GM21515 (cell line): ENCODE results near the gene FOXC2.

ENCODE experiments used
- ATAC-seq: cut with Tn5 transposase; IDR thresholded peaks from one replicate; pipeline ENCODE4 v1.9.1; 2021; ENCODE audit not compliant: unreplicated experiment

Gene FOXC2

DNA sequence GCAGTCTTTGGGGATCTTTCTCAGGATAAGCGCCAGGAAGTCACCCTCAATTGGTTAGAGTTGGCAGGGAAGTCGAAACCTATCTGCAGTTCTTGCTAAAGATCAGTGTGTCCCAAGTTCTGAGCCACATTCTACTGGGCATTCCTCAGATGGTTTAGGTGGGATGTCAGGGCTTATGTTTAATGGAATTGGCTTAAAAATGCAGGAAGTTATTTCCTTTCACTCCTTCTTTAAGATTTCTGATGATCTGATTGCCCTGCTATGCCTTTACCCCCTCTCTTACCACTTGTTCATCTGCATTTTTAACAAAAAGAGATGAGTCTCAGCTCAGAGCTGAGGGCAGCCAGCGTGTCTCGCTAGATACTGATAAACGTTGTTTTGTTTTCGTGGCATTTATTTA is 42.5 kb downstream of the FOXC2 start:
- ATAC-seq = no peak

DNA sequence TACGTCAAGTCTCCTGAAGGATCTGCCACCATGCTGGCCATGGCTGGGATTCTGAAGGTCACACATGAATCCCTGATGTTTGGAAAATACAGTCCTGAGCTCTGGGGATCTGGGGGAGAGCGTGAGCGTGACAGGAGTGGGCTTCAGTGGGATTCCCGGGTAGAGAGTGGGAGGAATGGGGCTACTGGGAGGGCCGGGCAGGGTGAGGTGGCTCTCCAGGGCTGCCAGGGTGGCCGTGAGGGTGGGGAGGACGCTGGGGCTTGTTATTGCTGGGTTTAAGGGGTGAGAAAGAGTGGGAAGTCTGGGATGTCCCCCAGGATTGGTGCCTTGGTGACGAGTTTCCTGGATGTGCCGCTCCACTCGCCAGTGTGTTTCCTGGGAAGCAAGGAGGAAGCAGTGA is 43.0 kb downstream of the FOXC2 start:
- no peak for ATAC-seq

DNA sequence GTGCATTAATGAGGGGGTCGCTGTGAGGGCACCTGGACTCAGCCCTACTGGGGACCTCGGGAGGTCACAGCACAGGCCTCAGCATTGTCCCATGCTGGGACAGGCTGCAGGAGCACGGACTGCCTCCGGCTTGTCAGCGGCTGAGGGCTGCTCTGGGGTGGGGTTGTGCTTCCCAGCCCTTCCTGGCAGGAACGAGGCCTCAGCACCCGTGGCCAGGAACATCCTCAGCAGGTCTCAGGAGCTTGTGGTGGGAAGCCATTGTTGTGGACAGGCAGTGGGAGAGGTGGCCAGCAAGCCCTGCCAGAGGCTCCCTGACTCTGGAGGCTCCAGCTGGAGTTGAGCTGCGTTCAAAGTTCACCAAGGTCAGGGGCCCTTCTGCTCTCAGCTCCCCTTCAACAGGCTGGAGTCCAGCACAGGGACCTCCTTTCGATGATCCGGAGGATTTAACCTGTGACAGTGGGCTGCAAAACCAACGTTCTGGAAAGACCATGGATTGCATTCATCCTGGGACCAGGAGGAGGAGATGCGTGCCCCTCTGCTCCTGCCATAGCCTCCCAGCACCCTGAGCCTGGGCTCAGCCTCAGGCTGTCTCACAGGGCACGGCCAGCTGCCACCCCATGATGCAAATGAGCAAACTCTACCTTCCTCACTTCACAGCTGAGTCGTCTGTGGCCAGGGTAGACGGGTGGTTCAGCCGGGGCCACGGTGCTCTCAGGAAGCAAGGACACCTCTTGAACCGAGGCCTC is 44.3 kb downstream of the FOXC2 start:
- ATAC-seq = no peak

- ATAC-seq = no peak
These were observed 44.9 kb downstream of the FOXC2 start for GRCh38 chr16:86611525-86611855.

DNA sequence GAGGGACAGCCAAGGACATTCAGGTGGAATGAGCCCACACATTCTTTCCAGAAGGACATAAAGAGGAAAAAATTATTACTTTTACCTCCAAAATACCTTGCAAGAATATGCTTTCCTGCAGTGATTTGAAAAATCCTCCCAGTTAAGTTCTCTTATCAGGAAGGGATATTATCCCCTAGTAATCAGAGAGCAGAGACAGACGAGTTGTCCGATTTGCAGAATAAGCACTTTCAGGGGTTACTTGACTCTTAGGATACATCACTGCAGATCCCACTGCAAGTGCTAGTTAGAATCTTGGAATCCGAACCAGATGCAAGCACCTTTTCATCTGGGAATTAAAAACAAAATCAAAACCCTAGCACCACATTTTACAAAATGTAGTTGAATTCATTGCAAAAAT is 45.3 kb downstream of the FOXC2 start:
- ATAC-seq = no peak

GRCh38 chr16:86614699-86615098 is 48.1 kb downstream of the FOXC2 start:
- ATAC-seq = no peak

DNA sequence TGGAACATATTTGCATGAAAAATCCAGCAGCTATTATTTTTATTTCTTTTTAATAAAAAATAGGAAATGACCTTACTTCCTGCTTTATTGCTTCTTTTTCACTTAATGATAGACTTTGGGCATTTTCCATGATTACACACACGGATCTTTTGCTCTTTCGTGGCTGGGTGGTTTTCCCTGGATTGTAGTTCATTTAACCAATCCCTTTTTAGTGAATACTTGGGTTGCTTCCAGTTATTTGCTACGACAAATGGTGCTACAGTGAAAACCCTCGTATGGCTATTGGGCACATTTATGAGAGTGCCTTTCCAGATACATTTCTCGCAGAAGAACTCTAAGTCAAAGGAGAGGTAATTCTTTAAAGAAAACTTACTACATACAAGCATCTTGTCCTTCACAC is 50.3 kb downstream of the FOXC2 start:
- ATAC-seq = no peak

DNA sequence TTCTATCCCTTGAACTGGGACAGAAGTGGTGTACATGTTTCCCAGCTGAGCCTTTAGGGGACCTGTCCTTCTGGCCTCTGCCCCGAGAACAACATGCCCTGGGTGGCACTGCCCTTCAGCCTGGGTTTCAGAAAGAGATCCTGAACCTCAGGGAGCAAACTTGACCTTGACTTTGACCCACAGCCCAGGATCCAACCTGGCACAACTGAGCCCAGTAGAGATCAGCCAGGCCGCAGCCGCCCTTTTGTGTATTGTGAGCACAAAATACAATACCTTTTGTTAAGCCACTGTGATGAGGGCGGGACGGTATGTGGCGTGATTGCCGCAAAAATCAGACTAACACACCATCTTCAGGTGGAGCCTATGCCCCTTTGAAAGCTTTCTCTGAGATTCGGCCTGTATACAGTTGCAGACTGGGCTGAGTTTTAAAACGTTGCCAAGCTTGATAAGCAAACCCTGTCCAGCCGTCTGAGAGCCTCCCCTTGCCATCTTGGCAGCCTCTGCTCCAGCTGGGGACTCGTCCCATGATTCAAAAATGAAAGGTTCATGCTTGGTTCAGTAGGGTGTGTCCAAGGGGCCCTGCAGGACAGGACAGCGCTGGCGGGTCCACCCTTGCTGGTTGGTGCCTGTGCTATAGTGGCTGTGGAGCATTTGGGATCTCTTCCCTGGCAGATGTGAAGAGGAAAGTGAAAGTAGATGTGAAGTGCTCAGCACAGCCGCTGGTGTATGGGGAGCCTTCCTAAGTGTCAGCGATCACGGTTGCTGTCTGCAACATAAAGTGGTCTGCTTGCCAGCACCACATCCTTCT is 52.0 kb downstream of the FOXC2 start:
- no peak for ATAC-seq
